Loucy (cell line): ENCODE results near the gene RFWD3.

Experiments used
- H2AFZ ChIP-seq: fragments of 200-600 bp; sonication (generic); 2 replicates; pipeline ENCODE4 v1.6.0; 2016; ENCODE audit warnings: antibody characterized with exemption, mild to moderate bottlenecking, low read length, moderate library complexity
- H3F3A ChIP-seq: fragments of 200-600 bp; 2 replicates; pipeline ENCODE4 v1.6.0; 2016; ENCODE audit warnings: antibody characterized with exemption, low read depth, mild to moderate bottlenecking
- H3K27me3 ChIP-seq: fragments of 200-600 bp; sonication (generic); 2 replicates; pipeline ENCODE4 v1.6.1; 2014; ENCODE audit warnings: low read length, mild to moderate bottlenecking; ENCODE audit not compliant: insufficient read depth, poor library complexity, severe bottlenecking
- H3K36me3 ChIP-seq: fragments of 200-600 bp; sonication (generic); 2 replicates; pipeline ENCODE4 v1.6.1; 2016; ENCODE audit warnings: low read length; ENCODE audit not compliant: insufficient read depth
- H3K4me1 ChIP-seq: fragments of 200-600 bp; sonication (generic); 2 replicates; pipeline ENCODE4 v1.5.1; 2014; ENCODE audit warnings: low read length, mild to moderate bottlenecking; ENCODE audit not compliant: insufficient read depth, poor library complexity, severe bottlenecking
- H3K4me2 ChIP-seq: fragments of 200-600 bp; sonication (generic); 2 replicates; pipeline ENCODE4 v1.6.0; 2014; ENCODE audit warnings: antibody characterized with exemption, low read length, low read depth, mild to moderate bottlenecking; ENCODE audit not compliant: poor library complexity, severe bottlenecking
- H3K4me3 ChIP-seq: fragments of 200-600 bp; sonication (generic); 2 replicates; pipeline ENCODE4 v1.5.1; 2014; ENCODE audit warnings: low read length, mild to moderate bottlenecking, mixed read lengths; ENCODE audit not compliant: poor library complexity, severe bottlenecking
- H3K79me2 ChIP-seq: fragments of 200-600 bp; sonication (generic); 2 replicates; pipeline ENCODE4 v1.6.1; 2014; ENCODE audit warnings: low read length; ENCODE audit not compliant: insufficient read depth
- H3K9ac ChIP-seq: fragments of 200-600 bp; sonication (generic); 2 replicates; pipeline ENCODE4 v1.6.0; 2014; ENCODE audit warnings: mild to moderate bottlenecking, low read depth, low read length, moderate library complexity; ENCODE audit not compliant: poor library complexity, severe bottlenecking
- H3K9me2 ChIP-seq: fragments of 200-600 bp; sonication (generic); replicated peaks from 2 replicates; pipeline ENCODE4 v1.6.1; 2016; ENCODE audit warnings: low read depth, low read length, mixed read lengths
- H3K9me3 ChIP-seq: fragments of 200-600 bp; sonication (generic); 2 replicates; pipeline ENCODE4 v1.6.1; 2014; ENCODE audit warnings: mild to moderate bottlenecking, antibody characterized with exemption, low read length, low read depth; ENCODE audit not compliant: insufficient read depth
- H4K20me1 ChIP-seq: fragments of 200-600 bp; sonication (generic); 2 replicates; pipeline ENCODE4 v1.6.0; 2014; ENCODE audit warnings: antibody characterized with exemption, low read length, mild to moderate bottlenecking; ENCODE audit not compliant: insufficient read depth, poor library complexity, severe bottlenecking
- EZH2phosphoT487 ChIP-seq: fragments of 200-600 bp; IDR thresholded peaks from 2 replicates; pipeline ENCODE4 v1.6.1; 2018; ENCODE audit warnings: antibody characterized with exemption, mild to moderate bottlenecking, moderate library complexity, borderline replicate concordance
- TF ChIP-seq, protein P1 (sequence below): fragments of 200-600 bp; sonication (generic); conservative IDR thresholded peaks from 2 replicates; pipeline ENCODE4 v1.5.1; 2014; ENCODE audit warnings: mild to moderate bottlenecking, antibody characterized with exemption, low read length

RFWD3 gene

DNA sequence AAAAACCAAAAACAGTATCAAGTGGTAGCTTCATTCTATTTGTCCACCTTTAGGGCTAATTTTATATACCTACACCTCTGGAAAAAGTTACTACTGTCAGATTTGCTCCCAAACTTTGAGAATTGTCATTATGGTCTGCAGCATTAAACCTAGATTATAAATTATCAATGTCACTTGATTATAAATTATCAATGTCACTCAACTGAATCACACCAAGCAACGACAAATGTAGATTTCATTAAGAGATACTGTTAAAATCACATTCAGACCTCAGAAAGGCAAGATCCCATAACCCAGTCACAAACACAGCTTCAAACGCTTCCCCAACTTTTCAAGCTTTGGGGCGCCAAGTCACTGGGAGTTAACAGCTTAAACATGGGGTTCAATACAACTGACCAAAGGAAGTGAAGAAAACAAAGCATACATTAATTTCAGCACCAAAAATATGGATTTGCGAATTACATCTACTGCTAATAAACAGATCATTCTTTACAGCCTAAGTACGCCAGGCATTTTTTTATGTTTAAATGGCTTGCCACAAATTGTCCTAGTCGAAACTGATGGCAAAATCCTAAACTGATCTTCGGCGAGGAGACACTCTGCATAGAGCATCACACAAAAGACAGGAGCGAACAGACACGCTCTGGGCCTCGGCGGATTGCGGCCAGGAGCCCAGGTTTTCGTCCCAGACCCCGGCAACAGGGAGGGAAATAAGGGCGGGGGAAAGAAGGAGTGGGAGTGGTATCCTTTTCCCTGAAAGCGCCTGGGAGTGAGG lies 60.7 kb downstream of the RFWD3 start:
- Histone ChIP-seq H3K9me2 (no peaks in the 10 kb centered on the region), H4K20me1 (peaks cover 33% of the 10 kb centered on the region), H3K4me1 (peaks cover 52% of the 10 kb centered on the region), H3K4me2 (peak overlapping the region; percentile 78), H3K36me3 (no peaks in the 10 kb centered on the region), H3K27me3 (no peaks in the 10 kb centered on the region), H3K4me3 (peak overlapping the region; percentile 90), H3K79me2 (peaks cover 55% of the 10 kb centered on the region), H3K9me3 (no peaks in the 10 kb centered on the region), H3F3A (no peaks in the 10 kb centered on the region; the same call in 1 of the 2 replicates), H2AFZ (peak overlapping the region; percentile 69), H3K9ac (peak overlapping the region; percentile 91)
- TF ChIP-seq EZH2phosphoT487 = no peak
- TF ChIP-seq, protein P1, sequence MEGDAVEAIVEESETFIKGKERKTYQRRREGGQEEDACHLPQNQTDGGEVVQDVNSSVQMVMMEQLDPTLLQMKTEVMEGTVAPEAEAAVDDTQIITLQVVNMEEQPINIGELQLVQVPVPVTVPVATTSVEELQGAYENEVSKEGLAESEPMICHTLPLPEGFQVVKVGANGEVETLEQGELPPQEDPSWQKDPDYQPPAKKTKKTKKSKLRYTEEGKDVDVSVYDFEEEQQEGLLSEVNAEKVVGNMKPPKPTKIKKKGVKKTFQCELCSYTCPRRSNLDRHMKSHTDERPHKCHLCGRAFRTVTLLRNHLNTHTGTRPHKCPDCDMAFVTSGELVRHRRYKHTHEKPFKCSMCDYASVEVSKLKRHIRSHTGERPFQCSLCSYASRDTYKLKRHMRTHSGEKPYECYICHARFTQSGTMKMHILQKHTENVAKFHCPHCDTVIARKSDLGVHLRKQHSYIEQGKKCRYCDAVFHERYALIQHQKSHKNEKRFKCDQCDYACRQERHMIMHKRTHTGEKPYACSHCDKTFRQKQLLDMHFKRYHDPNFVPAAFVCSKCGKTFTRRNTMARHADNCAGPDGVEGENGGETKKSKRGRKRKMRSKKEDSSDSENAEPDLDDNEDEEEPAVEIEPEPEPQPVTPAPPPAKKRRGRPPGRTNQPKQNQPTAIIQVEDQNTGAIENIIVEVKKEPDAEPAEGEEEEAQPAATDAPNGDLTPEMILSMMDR = no peak

DNA sequence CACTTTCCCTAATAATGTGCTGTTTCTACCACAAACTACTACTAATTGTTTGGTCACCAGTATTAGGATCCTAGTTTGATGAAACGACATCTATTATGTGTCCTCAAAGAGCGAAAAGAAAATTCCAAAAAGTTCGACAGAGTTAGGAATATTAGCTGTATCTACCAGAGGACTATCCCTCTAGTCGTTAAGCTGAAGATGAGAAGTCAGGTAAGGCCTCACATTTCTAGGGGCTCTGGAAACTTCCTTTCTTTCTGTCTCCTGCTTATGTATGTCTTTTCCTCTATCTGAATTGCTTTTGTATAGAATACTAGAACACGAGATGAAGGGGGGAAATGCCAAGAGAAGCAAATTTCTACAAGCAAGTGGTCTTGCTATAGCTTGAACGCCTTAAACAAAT lies 61.3 kb downstream of the RFWD3 start:
- no peak overlapping the region for H2AFZ ChIP-seq
- no peaks in the 10 kb centered on the region for H3K27me3 ChIP-seq
- no peaks in the 10 kb centered on the region; the same call in 1 of the 2 replicates for H3F3A ChIP-seq
- H4K20me1 ChIP-seq = peaks cover 39% of the 10 kb centered on the region
- H3K9me2 ChIP-seq = no peaks in the 10 kb centered on the region
- peak overlapping the region; percentile 90 for H3K4me3 ChIP-seq
- peaks cover 58% of the 10 kb centered on the region for H3K4me1 ChIP-seq
- no peaks in the 10 kb centered on the region for H3K9me3 ChIP-seq
- H3K36me3 ChIP-seq = no peaks in the 10 kb centered on the region
- H3K4me2 ChIP-seq = peak overlapping the region; percentile 78
- peak overlapping the region; percentile 91 for H3K9ac ChIP-seq
- TF ChIP-seq EZH2phosphoT487 = no peak
- TF ChIP-seq, protein P1 = no peak
- peaks cover 61% of the 10 kb centered on the region for H3K79me2 ChIP-seq

DNA sequence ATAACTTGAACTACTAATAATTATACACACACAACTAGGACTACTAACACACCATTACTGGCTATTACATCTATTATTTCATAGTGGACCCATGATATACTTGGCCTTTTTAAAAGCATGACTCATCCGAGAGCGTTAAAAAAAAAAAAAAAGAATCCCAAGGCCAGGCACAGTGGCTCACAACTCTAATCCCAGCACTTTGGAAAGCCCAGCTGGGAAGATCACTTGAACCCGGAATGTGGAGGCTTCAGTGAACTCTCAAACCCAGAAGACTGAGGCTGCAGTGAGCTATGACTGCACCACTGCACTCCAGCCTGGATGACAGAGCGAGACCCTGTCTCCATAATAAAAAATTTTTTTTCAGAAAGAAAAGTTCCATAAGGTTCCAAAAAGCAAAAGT lies 62.8 kb downstream of the RFWD3 start:
- peaks cover 61% of the 10 kb centered on the region for H3K4me1 ChIP-seq
- no peak overlapping the region for H2AFZ ChIP-seq
- TF ChIP-seq EZH2phosphoT487 = no peak
- TF ChIP-seq, protein P1 = no peak
- H3K4me2 ChIP-seq = peak overlapping the region; percentile 78
- no peaks in the 10 kb centered on the region for H3K9me2 ChIP-seq
- peaks cover 48% of the 10 kb centered on the region for H4K20me1 ChIP-seq
- H3K9me3 ChIP-seq = no peaks in the 10 kb centered on the region
- H3F3A ChIP-seq = no peaks in the 10 kb centered on the region; the same call in 1 of the 2 replicates
- peak overlapping the region; percentile 90 for H3K4me3 ChIP-seq
- no peak overlapping the region for H3K9ac ChIP-seq
- H3K27me3 ChIP-seq = no peaks in the 10 kb centered on the region
- H3K79me2 ChIP-seq = peaks cover 75% of the 10 kb centered on the region
- H3K36me3 ChIP-seq = no peaks in the 10 kb centered on the region
